ENCODE data around the gene ACO2. TPM values are rescaled to one million over a fixed set of nuclear protein-coding genes. Genes with fewer than 3 reads are reported as not detected.
A peak's percentile ranks its signal among the peaks of the same experiment; 100 is the strongest.

ACO2 gene
- total RNA-seq, 1 donor from 2014 or later = 67.2 TPM

DNA sequence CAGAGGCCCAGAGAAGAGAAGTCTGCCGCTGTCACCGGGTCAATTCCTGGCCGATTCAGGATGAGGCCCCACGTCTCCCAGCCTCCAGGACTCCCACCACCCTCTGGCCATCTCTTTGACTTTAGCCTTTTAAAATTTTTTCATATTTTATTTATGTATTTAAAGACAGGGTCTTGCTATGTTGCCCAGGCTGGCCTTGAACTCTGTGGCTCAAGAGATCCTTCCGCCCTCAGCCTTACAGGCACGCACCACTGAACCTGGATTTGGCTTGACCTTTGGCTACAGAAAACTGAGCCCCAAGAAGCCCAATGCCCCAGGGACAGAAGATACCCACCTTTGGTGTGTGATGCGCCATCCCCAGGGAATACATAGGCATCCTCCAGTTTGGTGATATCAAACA is 71.4 kb downstream of the ACO2 start:
- Histone ChIP-seq H3K79me2 (ENCODE audit: insufficient read depth, low read length) (peaks cover 68% of the 10 kb centered on the region), H4K20me1 (ENCODE audit: insufficient read depth, low read length) (peaks cover 57% of the 10 kb centered on the region), H3K4me1 (ENCODE audit: insufficient read depth, low read length) (peaks cover 10% of the 10 kb centered on the region), H3K9me3 (ENCODE audit: insufficient read depth, low read depth, low read length) (no peaks in the 10 kb centered on the region), H3K4me2 (ENCODE audit: low read length) (no peak overlapping the region), H3K4me3 (ENCODE audit: insufficient read depth, low read depth, low read length) (no peak overlapping the region), H3K27ac (ENCODE audit: low read depth, low read length) (no peak overlapping the region), H3K36me3 (ENCODE audit: insufficient read depth, low read length) (no peaks in the 10 kb centered on the region), H3K9ac (ENCODE audit: low read length) (no peak overlapping the region), H2AFZ (ENCODE audit: low read depth, low read length) (no peak overlapping the region), H3K27me3 (ENCODE audit: insufficient read depth, low read length) (no peaks in the 10 kb centered on the region)
- H3K36me3 Mint-ChIP-seq (ENCODE audit: low read depth, unreplicated experiment) = peaks cover 7% of the 10 kb centered on the region
- no peaks in the 10 kb centered on the region for H3K9me3 Mint-ChIP-seq (ENCODE audit: unreplicated experiment)
- no peak for TF ChIP-seq EZH2 (IDR thresholded peaks at IDR 0.05; ENCODE audit: insufficient read depth, low read length)
- TF ChIP-seq, protein P1, sequence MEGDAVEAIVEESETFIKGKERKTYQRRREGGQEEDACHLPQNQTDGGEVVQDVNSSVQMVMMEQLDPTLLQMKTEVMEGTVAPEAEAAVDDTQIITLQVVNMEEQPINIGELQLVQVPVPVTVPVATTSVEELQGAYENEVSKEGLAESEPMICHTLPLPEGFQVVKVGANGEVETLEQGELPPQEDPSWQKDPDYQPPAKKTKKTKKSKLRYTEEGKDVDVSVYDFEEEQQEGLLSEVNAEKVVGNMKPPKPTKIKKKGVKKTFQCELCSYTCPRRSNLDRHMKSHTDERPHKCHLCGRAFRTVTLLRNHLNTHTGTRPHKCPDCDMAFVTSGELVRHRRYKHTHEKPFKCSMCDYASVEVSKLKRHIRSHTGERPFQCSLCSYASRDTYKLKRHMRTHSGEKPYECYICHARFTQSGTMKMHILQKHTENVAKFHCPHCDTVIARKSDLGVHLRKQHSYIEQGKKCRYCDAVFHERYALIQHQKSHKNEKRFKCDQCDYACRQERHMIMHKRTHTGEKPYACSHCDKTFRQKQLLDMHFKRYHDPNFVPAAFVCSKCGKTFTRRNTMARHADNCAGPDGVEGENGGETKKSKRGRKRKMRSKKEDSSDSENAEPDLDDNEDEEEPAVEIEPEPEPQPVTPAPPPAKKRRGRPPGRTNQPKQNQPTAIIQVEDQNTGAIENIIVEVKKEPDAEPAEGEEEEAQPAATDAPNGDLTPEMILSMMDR (IDR thresholded peaks at IDR 0.05; ENCODE audit: insufficient read depth, low read depth, low read length) = no peak
- H3K4me1 Mint-ChIP-seq (ENCODE audit: low read depth, unreplicated experiment) = peaks cover 14% of the 10 kb centered on the region
- H3K27me3 Mint-ChIP-seq (ENCODE audit: low read depth, unreplicated experiment) = no peaks in the 10 kb centered on the region
- DNase-seq (ENCODE audit: low read depth) = no peak
- H3K27ac Mint-ChIP-seq (ENCODE audit: unreplicated experiment) = no peak overlapping the region
- no peak for FAIRE-seq
- H3K4me3 Mint-ChIP-seq (ENCODE audit: unreplicated experiment) = no peak overlapping the region

DNA sequence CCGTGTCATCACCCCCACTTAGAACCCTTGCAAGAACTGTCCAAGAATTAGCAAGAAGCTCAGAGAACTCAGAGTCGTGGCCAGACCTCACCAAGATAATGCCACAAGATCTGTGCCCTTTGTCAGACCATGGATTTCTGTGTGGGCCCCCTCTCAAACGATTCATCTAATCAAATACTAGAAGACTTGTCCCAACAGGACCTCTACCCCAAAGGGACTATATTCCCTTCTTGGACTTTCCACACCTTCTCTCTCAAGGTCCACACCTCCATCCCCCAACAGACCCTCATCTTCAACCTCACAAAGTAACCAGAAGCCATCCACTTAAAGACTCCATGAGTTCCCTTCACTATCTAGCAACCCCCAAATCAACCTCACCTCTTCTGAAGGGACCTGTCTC is 72.6 kb downstream of the ACO2 start:
- DNase-seq (ENCODE audit: low read depth) = no peak
- Histone ChIP-seq H3K79me2 (ENCODE audit: insufficient read depth, low read length) (peaks cover 68% of the 10 kb centered on the region), H3K9ac (ENCODE audit: low read length) (no peak overlapping the region), H2AFZ (ENCODE audit: low read depth, low read length) (no peak overlapping the region), H3K27ac (ENCODE audit: low read depth, low read length) (no peak overlapping the region), H4K20me1 (ENCODE audit: insufficient read depth, low read length) (peaks cover 57% of the 10 kb centered on the region), H3K4me3 (ENCODE audit: insufficient read depth, low read depth, low read length) (no peak overlapping the region), H3K9me3 (ENCODE audit: insufficient read depth, low read depth, low read length) (no peaks in the 10 kb centered on the region), H3K27me3 (ENCODE audit: insufficient read depth, low read length) (no peaks in the 10 kb centered on the region), H3K4me1 (ENCODE audit: insufficient read depth, low read length) (peaks cover 10% of the 10 kb centered on the region), H3K4me2 (ENCODE audit: low read length) (peak overlapping the region; percentile 56), H3K36me3 (ENCODE audit: insufficient read depth, low read length) (no peaks in the 10 kb centered on the region)
- Mint-ChIP-seq H3K36me3 (ENCODE audit: low read depth, unreplicated experiment) (peaks cover 6% of the 10 kb centered on the region), H3K4me3 (ENCODE audit: unreplicated experiment) (peak overlapping the region; percentile 43), H3K27me3 (ENCODE audit: low read depth, unreplicated experiment) (no peaks in the 10 kb centered on the region), H3K9me3 (ENCODE audit: unreplicated experiment) (no peaks in the 10 kb centered on the region), H3K27ac (ENCODE audit: unreplicated experiment) (no peak overlapping the region), H3K4me1 (ENCODE audit: low read depth, unreplicated experiment) (peaks cover 14% of the 10 kb centered on the region)
- FAIRE-seq = no peak
- no peak for TF ChIP-seq EZH2 (IDR thresholded peaks at IDR 0.05; ENCODE audit: insufficient read depth, low read length)
- TF ChIP-seq, protein P1 (IDR thresholded peaks at IDR 0.05; ENCODE audit: insufficient read depth, low read depth, low read length) = no peak

DNA sequence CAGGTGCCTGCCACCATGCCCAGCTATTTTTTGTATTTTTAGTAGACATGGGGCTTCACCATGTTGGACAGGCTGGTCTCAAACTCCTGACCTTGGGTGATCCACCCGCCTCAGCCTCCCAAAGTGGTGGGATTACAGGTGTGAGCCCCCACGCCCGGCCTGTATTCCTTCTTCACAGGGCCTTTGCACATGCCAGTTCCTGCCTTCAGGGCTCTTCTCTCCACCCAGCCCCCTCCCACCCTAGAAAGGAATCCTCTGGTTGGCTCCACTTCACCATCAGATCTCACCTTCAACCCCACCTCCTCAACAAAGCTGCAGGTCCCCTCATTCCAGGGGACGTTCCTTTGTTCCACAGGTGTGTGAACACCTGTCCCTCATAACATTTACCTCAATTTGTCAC is 73.3 kb downstream of the ACO2 start:
- H2AFZ ChIP-seq (ENCODE audit: low read depth, low read length) = no peak overlapping the region
- peak overlapping the region; percentile 83 for H3K4me2 ChIP-seq (ENCODE audit: low read length)
- no peaks in the 10 kb centered on the region for H3K36me3 ChIP-seq (ENCODE audit: insufficient read depth, low read length)
- no peaks in the 10 kb centered on the region for H3K27me3 ChIP-seq (ENCODE audit: insufficient read depth, low read length)
- Mint-ChIP-seq H3K4me1 (ENCODE audit: low read depth, unreplicated experiment) (peaks cover 14% of the 10 kb centered on the region), H3K27me3 (ENCODE audit: low read depth, unreplicated experiment) (no peaks in the 10 kb centered on the region), H3K9me3 (ENCODE audit: unreplicated experiment) (no peaks in the 10 kb centered on the region), H3K36me3 (ENCODE audit: low read depth, unreplicated experiment) (peaks cover 6% of the 10 kb centered on the region), H3K27ac (ENCODE audit: unreplicated experiment) (no peak overlapping the region), H3K4me3 (ENCODE audit: unreplicated experiment) (peak overlapping the region; percentile 93)
- no peak overlapping the region for H3K9ac ChIP-seq (ENCODE audit: low read length)
- H3K27ac ChIP-seq (ENCODE audit: low read depth, low read length) = no peak overlapping the region
- no peaks in the 10 kb centered on the region for H3K9me3 ChIP-seq (ENCODE audit: insufficient read depth, low read depth, low read length)
- no peak overlapping the region for H3K4me3 ChIP-seq (ENCODE audit: insufficient read depth, low read depth, low read length)
- no peak for DNase-seq (ENCODE audit: low read depth)
- no peak for FAIRE-seq
- no peak for TF ChIP-seq EZH2 (IDR thresholded peaks at IDR 0.05; ENCODE audit: insufficient read depth, low read length)
- TF ChIP-seq, protein P1 (IDR thresholded peaks at IDR 0.05; ENCODE audit: insufficient read depth, low read depth, low read length) = no peak
- peaks cover 10% of the 10 kb centered on the region for H3K4me1 ChIP-seq (ENCODE audit: insufficient read depth, low read length)
- H4K20me1 ChIP-seq (ENCODE audit: insufficient read depth, low read length) = peaks cover 53% of the 10 kb centered on the region
- H3K79me2 ChIP-seq (ENCODE audit: insufficient read depth, low read length) = peaks cover 62% of the 10 kb centered on the region

All from astrocyte (in vitro differentiated cells and primary cell).